Hepatocyte (in vitro differentiated cells): ENCODE results near the gene CEP295NL. TPM values are rescaled to one million over a fixed set of nuclear protein-coding genes. Genes with fewer than 3 reads are reported as not detected.

ENCODE experiments used
- DNase-seq: peaks from one replicate; pipeline ENCODE4 v3.0.0-alpha.2; 2016; ENCODE audit warnings: low spot score
- H2AFZ ChIP-seq: fragments of 200-600 bp; sonication (generic); 2 replicates; pipeline ENCODE4 v1.6.0; 2016; ENCODE audit warnings: antibody characterized with exemption, mild to moderate bottlenecking
- H3K27ac ChIP-seq: fragments of 200-600 bp; sonication (generic); 2 replicates; pipeline ENCODE4 v1.5.1; 2016; ENCODE audit warnings: mild to moderate bottlenecking
- H3K27me3 ChIP-seq: fragments of 200-600 bp; sonication (generic); 2 replicates; pipeline ENCODE4 v1.6.1; 2016
- H3K36me3 ChIP-seq: fragments of 200-600 bp; sonication (generic); replicated peaks from 2 replicates; pipeline ENCODE4 v1.5.1; 2016; ENCODE audit warnings: low read depth; ENCODE audit not compliant: insufficient read depth
- H3K4me1 ChIP-seq: fragments of 200-600 bp; sonication (generic); 2 replicates; pipeline ENCODE4 v1.5.1; 2016; ENCODE audit warnings: mild to moderate bottlenecking, moderate library complexity; ENCODE audit not compliant: insufficient read depth
- H3K4me2 ChIP-seq: fragments of 200-600 bp; sonication (generic); 2 replicates; pipeline ENCODE4 v1.6.0; 2016
- H3K4me3 ChIP-seq: fragments of 200-600 bp; sonication (generic); 2 replicates; pipeline ENCODE4 v1.5.1; 2016; ENCODE audit warnings: mild to moderate bottlenecking
- H3K79me2 ChIP-seq: fragments of 200-600 bp; sonication (generic); 2 replicates; pipeline ENCODE4 v1.6.0; 2017; ENCODE audit warnings: mild to moderate bottlenecking
- H3K9me2 ChIP-seq: fragments of 200-600 bp; sonication (generic); replicated peaks from 2 replicates; pipeline ENCODE4 v1.6.0; 2017; ENCODE audit warnings: mild to moderate bottlenecking; ENCODE audit not compliant: insufficient read depth
- H3K9me3 ChIP-seq: fragments of 200-600 bp; sonication (generic); 2 replicates; pipeline ENCODE4 v1.5.1; 2016; ENCODE audit warnings: low read depth, mild to moderate bottlenecking
- H4K20me1 ChIP-seq: fragments of 200-600 bp; sonication (generic); 2 replicates; pipeline ENCODE4 v1.6.0; 2016; ENCODE audit warnings: mild to moderate bottlenecking; ENCODE audit not compliant: insufficient read depth, poor library complexity, severe bottlenecking
- CTCF ChIP-seq: fragments of 200-600 bp; sonication (generic); IDR thresholded peaks from 2 replicates; pipeline ENCODE4 v1.5.1; 2016; ENCODE audit warnings: antibody characterized with exemption, mild to moderate bottlenecking; ENCODE audit not compliant: poor library complexity
- EZH2 ChIP-seq: fragments of 200-600 bp; sonication (generic); IDR thresholded peaks from 2 replicates; pipeline ENCODE4 v1.6.1; 2016; ENCODE audit warnings: antibody characterized with exemption, mild to moderate bottlenecking, borderline replicate concordance
- EZH2phosphoT487 ChIP-seq: fragments of 200-600 bp; sonication (generic); IDR thresholded peaks from one replicate; pipeline ENCODE4 v1.6.1; 2018; ENCODE audit warnings: antibody characterized with exemption, mild to moderate bottlenecking, low read depth, moderate library complexity; ENCODE audit not compliant: unreplicated experiment, severe bottlenecking
- WGBS: methylation state at CpG from one replicate; pipeline ENCODE4 v1.1.6; 2016; ENCODE audit warnings: low lambda C conversion rate; ENCODE audit errors: missing lambda C conversion rate; 5-methylcytosine and 5-hydroxymethylcytosine counted together
- polyA plus RNA-seq: library from polyadenylated mRNA; unstranded; fragments of >200 nt; fragmentation: Nextera tagmentation; extraction: Ambion mirVana; gene quantifications from 2 replicates; pipeline ENCODE4 v1.2.1, GENCODE V29; 2016
- total RNA-seq: library from RNA; depleted of rRNA; stranded (reverse); fragments of >200 nt; gene quantifications from 2 replicates; pipeline ENCODE4 v1.2.3, GENCODE V29; 2014

The CEP295NL gene
- total and polyA plus RNA-seq, 2 experiments from 2014 or later: 0.17 to 0.97 TPM

GRCh38 chr17:78892936-78893379 lies 10.0 kb downstream of the CEP295NL start:
- no peaks in the 10 kb centered on the region for H3K9me2 ChIP-seq
- no peaks in the 10 kb centered on the region for H3K4me1 ChIP-seq
- H4K20me1 ChIP-seq: peaks cover 56% of the 10 kb centered on the region
- H3K36me3 ChIP-seq: no peaks in the 10 kb centered on the region
- peaks cover 85% of the 10 kb centered on the region for H3K79me2 ChIP-seq
- DNase-seq: no peak
- no peak overlapping the region for H3K27ac ChIP-seq
- TF ChIP-seq CTCF (no peak), EZH2phosphoT487 (no peak), EZH2 (no peak)
- H3K9me3 ChIP-seq: no peaks in the 10 kb centered on the region
- WGBS: 94% methylated on average over 6 of the region's 6 CpGs
- H3K4me3 ChIP-seq: no peak overlapping the region
- H3K4me2 ChIP-seq: no peak overlapping the region
- no peaks in the 10 kb centered on the region for H3K27me3 ChIP-seq
- no peak overlapping the region for H2AFZ ChIP-seq

GRCh38 chr17:78892520-78892919 lies 10.5 kb downstream of the CEP295NL start:
- Histone ChIP-seq H3K79me2 (peaks cover 85% of the 10 kb centered on the region), H2AFZ (no peak overlapping the region), H3K36me3 (no peaks in the 10 kb centered on the region), H3K27ac (no peak overlapping the region), H3K9me3 (no peaks in the 10 kb centered on the region), H3K9me2 (no peaks in the 10 kb centered on the region), H3K4me1 (no peaks in the 10 kb centered on the region), H3K4me3 (no peak overlapping the region), H3K4me2 (no peak overlapping the region), H3K27me3 (no peaks in the 10 kb centered on the region), H4K20me1 (peaks cover 52% of the 10 kb centered on the region)
- 92% methylated on average over 5 of the region's 5 CpGs for WGBS
- no peak for TF ChIP-seq EZH2
- TF ChIP-seq EZH2phosphoT487: no peak
- no peak for TF ChIP-seq CTCF
- DNase-seq: no peak

- Histone ChIP-seq H3K4me2 (no peak overlapping the region), H3K36me3 (no peaks in the 10 kb centered on the region), H4K20me1 (peaks cover 48% of the 10 kb centered on the region), H3K9me2 (no peaks in the 10 kb centered on the region), H3K4me1 (no peaks in the 10 kb centered on the region), H3K79me2 (peaks cover 85% of the 10 kb centered on the region), H3K4me3 (no peak overlapping the region), H2AFZ (no peak overlapping the region), H3K9me3 (no peaks in the 10 kb centered on the region), H3K27me3 (no peaks in the 10 kb centered on the region), H3K27ac (no peak overlapping the region)
- DNase-seq: no peak
- TF ChIP-seq EZH2: no peak
- no peak for TF ChIP-seq CTCF
- no peak for TF ChIP-seq EZH2phosphoT487
- 91% methylated on average over 14 of the region's 14 CpGs for WGBS
These were observed 10.9 kb downstream of the CEP295NL start for GRCh38 chr17:78892062-78892456.
